ENCODE measurements around the gene CD81.

CD81 gene

GRCh38 chr11:2376751-2377451 lies at the start of gene CD81:
TSS of gene CD81 (plus strand) at chr11:2377310. CDS start at chr11:2377550, 240 bp downstream.
- intact Hi-C loops (cut with DNase I; ENCODE audit: low total_unique reads): no loop called here
- no peak for TF ChIP-seq CTCF (IDR thresholded peaks at IDR 0.05)
- peaks cover 0 to 47% (median 36%) of the 10 kb centered on the region in 4 donors for H3K4me1 ChIP-seq
- H3K4me3 ChIP-seq: peak within 1 kb of the TSS; percentile 99 to 100
- no peaks in the 10 kb centered on the region for H3K9me3 ChIP-seq
- peak within 1 kb of the TSS; percentile 98 to 100 for H3K27ac ChIP-seq
- no peaks in the 10 kb centered on the region for H3K36me3 ChIP-seq
- H3K27me3 ChIP-seq: no peaks in the 10 kb centered on the region
- no peak for DNase-seq

GRCh38 chr11:2328021-2328420 lies 49.1 kb upstream of the CD81 start:
- Histone ChIP-seq H3K4me3 (no peak overlapping the region), H3K9me3 (no peaks in the 10 kb centered on the region), H3K4me1 (no peaks in the 10 kb centered on the region), H3K27ac (no peak overlapping the region), H3K36me3 (no peaks in the 10 kb centered on the region), H3K27me3 (no peaks in the 10 kb centered on the region)
- intact Hi-C loops (cut with DNase I; ENCODE audit: low total_unique reads): no loop called here
- DNase-seq: no peak
- no peak for TF ChIP-seq CTCF (IDR thresholded peaks at IDR 0.05)

GRCh38 chr11:2328656-2329354 lies 48.3 kb upstream of the CD81 start:
- Histone ChIP-seq H3K36me3 (no peaks in the 10 kb centered on the region), H3K27ac (no peak overlapping the region), H3K27me3 (no peaks in the 10 kb centered on the region), H3K9me3 (no peaks in the 10 kb centered on the region), H3K4me3 (no peak overlapping the region), H3K4me1 (no peaks in the 10 kb centered on the region)
- intact Hi-C loops (cut with DNase I; ENCODE audit: low total_unique reads): no loop called here
- TF ChIP-seq CTCF (IDR thresholded peaks at IDR 0.05): no peak
- no peak for DNase-seq

GRCh38 chr11:2329551-2329950 lies 47.6 kb upstream of the CD81 start:
- Histone ChIP-seq H3K4me1 (no peaks in the 10 kb centered on the region), H3K36me3 (no peaks in the 10 kb centered on the region), H3K9me3 (no peaks in the 10 kb centered on the region), H3K27me3 (no peaks in the 10 kb centered on the region), H3K4me3 (no peak overlapping the region), H3K27ac (no peak overlapping the region)
- no peak for TF ChIP-seq CTCF (IDR thresholded peaks at IDR 0.05)
- intact Hi-C loops (cut with DNase I; ENCODE audit: low total_unique reads): no loop called here
- DNase-seq: no peak

- H3K36me3 ChIP-seq: no peaks in the 10 kb centered on the region
- intact Hi-C loops (cut with DNase I; ENCODE audit: low total_unique reads): no loop called here
- no peak overlapping the region for H3K27ac ChIP-seq
- H3K4me3 ChIP-seq: no peak overlapping the region
- no peak for TF ChIP-seq CTCF (IDR thresholded peaks at IDR 0.05)
- H3K27me3 ChIP-seq: no peaks in the 10 kb centered on the region
- H3K4me1 ChIP-seq: no peaks in the 10 kb centered on the region
- DNase-seq: peak in 1 of 2 donors; percentile 7
- no peaks in the 10 kb centered on the region for H3K9me3 ChIP-seq
Observed at GRCh38 chr11:2330696-2331095, 46.4 kb upstream of the CD81 start.
